Hematopoietic multipotent progenitor cell treated with erythropoietin and hydrocortisone succinate and interleukin-3 and kit ligand, for 6 days (in vitro differentiated cells): Measurements from ENCODE around the gene MDH1B.
"Not testable (repeated sequence)": the region's sequence is repeated elsewhere in the genome, so short reads cannot be mapped to it uniquely, and the experiment has no call there.

Experiments used
- DNase-seq: peaks from one replicate; pipeline ENCODE4 v3.0.0-alpha.2; 2015

MDH1B gene

GRCh38 chr2:206766057-206766930 lies 1.2 kb upstream of the MDH1B start:
- DNase-seq = no peak

GRCh38 chr2:206764673-206765241 lies 371 bp downstream of the MDH1B start:
- no peak for DNase-seq

GRCh38 chr2:206756816-206757215 lies 8.3 kb downstream of the MDH1B start:
- DNase-seq = no peak

GRCh38 chr2:206740800-206741199 lies 24.3 kb downstream of the MDH1B start:
- no peak for DNase-seq

- DNase-seq = no peak
These were observed 25.9 kb downstream of the MDH1B start for GRCh38 chr2:206739271-206739670.

- DNase-seq = no peak
These were observed 28.2 kb downstream of the MDH1B start for GRCh38 chr2:206736935-206737334.

GRCh38 chr2:206733341-206733740 lies 31.8 kb downstream of the MDH1B start:
- DNase-seq = no peak

- DNase-seq = no peak
These were observed 36.6 kb downstream of the MDH1B start for GRCh38 chr2:206728277-206729199.

- no peak for DNase-seq
These were observed 37.8 kb downstream of the MDH1B start for GRCh38 chr2:206727287-206727686.

GRCh38 chr2:206723288-206723687 lies 41.8 kb downstream of the MDH1B start:
- DNase-seq = no peak

- DNase-seq = peak; percentile 9
These were observed 43.7 kb downstream of the MDH1B start for GRCh38 chr2:206721256-206721920.

GRCh38 chr2:206718296-206718695 lies 46.8 kb downstream of the MDH1B start, which contains the start of gene DYTN:
DYTN (minus strand) TSS chr2:206718396; CDS start chr2:206718279, 117 bp downstream.
- DNase-seq = no peak

- no peak for DNase-seq
These were observed 48.5 kb downstream of the MDH1B start for GRCh38 chr2:206716623-206717022.

GRCh38 chr2:206715183-206715582 lies 49.9 kb downstream of the MDH1B start:
- not testable (repeated sequence) for DNase-seq

- DNase-seq = no peak
These were observed 51.4 kb downstream of the MDH1B start for GRCh38 chr2:206713746-206714145.

- peak; percentile 6 for DNase-seq
These were observed 56.8 kb downstream of the MDH1B start for GRCh38 chr2:206708286-206708685.

GRCh38 chr2:206707164-206707701 lies 57.9 kb downstream of the MDH1B start:
- no peak for DNase-seq

GRCh38 chr2:206701952-206702605 lies 63.0 kb downstream of the MDH1B start:
- DNase-seq = no peak

GRCh38 chr2:206700156-206700555 lies 65.0 kb downstream of the MDH1B start:
- DNase-seq = peak; percentile 42

- DNase-seq = no peak
These were observed 66.3 kb downstream of the MDH1B start for GRCh38 chr2:206698811-206699210.

- DNase-seq = no peak
These were observed 68.2 kb downstream of the MDH1B start for GRCh38 chr2:206696910-206697309.
